IMR-90 (cell line): ENCODE results near the gene DGLUCY. TPM values are rescaled to one million over a fixed set of nuclear protein-coding genes. Genes with fewer than 3 reads are reported as not detected.

Experiments
- ATAC-seq: fragments of 200-7000 bp; cut with Tn5 transposase; 2 replicates; pipeline ENCODE4 v1.9.1; 2020; ENCODE audit warnings: low read depth, mild to moderate bottlenecking, moderate library complexity
- BruUV-seq: library from RNA; stranded (reverse); fragments of 400-500 nt; replicated peaks from 2 replicates; lab custom pipeline; 2021; lab: Mats Ljungman, UMichigan
- CTCF ChIA-PET: fragments of 300-600 bp; formaldehyde crosslinking; extraction: SDS; loops from one replicate; lab custom pipeline; 2021; ENCODE audit warnings: antibody characterized with exemption; lab: Yijun Ruan, JAX
- POLR2A ChIA-PET: fragments of 300-600 bp; sonication (Branson Sonifier 250); formaldehyde crosslinking; loops from one replicate; lab custom pipeline; 2022; ENCODE audit warnings: antibody characterized with exemption; ENCODE audit not compliant: unreplicated experiment; lab: Charles Lee
- DNase-seq: peaks from one replicate; pipeline ENCODE4 v3.0.0; 2013
- H2AFZ ChIP-seq: replicated peaks from 2 replicates; pipeline ENCODE3; 2013; ENCODE audit warnings: low read length, mild to moderate bottlenecking; ENCODE audit not compliant: poor library complexity
- H2AK5ac ChIP-seq: 2 replicates; pipeline ENCODE4 v1.6.1; 2013; ENCODE audit warnings: low read depth, low read length, inconsistent platforms
- H2AK9ac ChIP-seq: replicated peaks from 2 replicates; pipeline ENCODE3; 2013; ENCODE audit warnings: mild to moderate bottlenecking, low read depth, low read length, moderate library complexity; ENCODE audit not compliant: poor library complexity
- H2BK120ac ChIP-seq: 2 replicates; pipeline ENCODE4 v1.6.1; 2013; ENCODE audit warnings: low read depth, low read length, inconsistent platforms
- H2BK15ac ChIP-seq: 3 replicates; pipeline ENCODE4 v1.6.1; 2013; ENCODE audit warnings: low read depth, low read length, inconsistent platforms
- H2BK20ac ChIP-seq: 2 replicates; pipeline ENCODE4 v1.6.1; 2013; ENCODE audit warnings: low read depth, mild to moderate bottlenecking, inconsistent platforms, low read length, moderate library complexity
- H2BK5ac ChIP-seq: 2 replicates; pipeline ENCODE4 v1.6.1; 2013; ENCODE audit warnings: mild to moderate bottlenecking, low read depth, low read length, inconsistent platforms; ENCODE audit not compliant: poor library complexity, severe bottlenecking
- H3K14ac ChIP-seq: replicated peaks from 2 replicates; pipeline ENCODE4 v1.6.1; 2013; ENCODE audit warnings: low read depth, low read length, inconsistent platforms
- H3K18ac ChIP-seq: 2 replicates; pipeline ENCODE4 v1.6.1; 2013; ENCODE audit warnings: low read depth, low read length, control low read depth
- H3K23ac ChIP-seq: 2 replicates; pipeline ENCODE4 v1.6.1; 2013; ENCODE audit warnings: low read depth, low read length, inconsistent platforms
- H3K27ac ChIP-seq: 2 replicates; pipeline ENCODE4 v1.5.1; 2013; ENCODE audit warnings: mild to moderate bottlenecking, control low read depth, low read length; ENCODE audit not compliant: insufficient read depth
- H3K27me3 ChIP-seq: 2 replicates; pipeline ENCODE4 v1.6.1; 2013; ENCODE audit warnings: low read length; ENCODE audit not compliant: control insufficient read depth, insufficient read depth
- H3K36me3 ChIP-seq: 2 replicates; pipeline ENCODE4 v1.6.1; 2013; ENCODE audit warnings: low read length, mixed read lengths; ENCODE audit not compliant: control insufficient read depth, insufficient read depth
- H3K4ac ChIP-seq: 2 replicates; pipeline ENCODE4 v1.6.1; 2013; ENCODE audit warnings: low read depth, low read length, inconsistent platforms
- H3K4me1 ChIP-seq: 2 replicates; pipeline ENCODE4 v1.6.1; 2013; ENCODE audit warnings: low read length, mixed read lengths; ENCODE audit not compliant: control insufficient read depth, insufficient read depth
- H3K4me2 ChIP-seq: 2 replicates; pipeline ENCODE4 v1.6.1; 2013; ENCODE audit warnings: low read depth, mild to moderate bottlenecking, control low read depth, low read length, moderate library complexity
- H3K4me3 ChIP-seq: 2 replicates; pipeline ENCODE4 v1.5.1; 2013; ENCODE audit warnings: low read depth, mild to moderate bottlenecking, control low read depth, low read length, moderate library complexity; ENCODE audit not compliant: insufficient read depth
- H3K56ac ChIP-seq: 2 replicates; pipeline ENCODE4 v1.6.1; 2013; ENCODE audit warnings: low read length, inconsistent platforms; ENCODE audit not compliant: insufficient read depth; ENCODE audit errors: extremely low read depth
- H3K79me1 ChIP-seq, 2 experiments: 2 replicates each; pipeline ENCODE4 v1.6.1; 2013; ENCODE audit warnings: low read length in 2 of 2, inconsistent platforms in 1 of 2, low read depth in 1 of 2
- H3K9ac ChIP-seq: 2 replicates; pipeline ENCODE4 v1.6.1; 2013; ENCODE audit warnings: low read depth, low read length, control low read depth
- H3K9me1 ChIP-seq: 2 replicates; pipeline ENCODE4 v1.6.1; 2013; ENCODE audit warnings: low read length, inconsistent platforms; ENCODE audit not compliant: insufficient read depth
- H3K9me3 ChIP-seq: 2 replicates; pipeline ENCODE4 v1.6.1; 2013; ENCODE audit warnings: low read length; ENCODE audit not compliant: control insufficient read depth, insufficient read depth
- H4K20me1 ChIP-seq: 2 replicates; pipeline ENCODE4 v1.6.1; 2013; ENCODE audit warnings: low read length, inconsistent platforms; ENCODE audit not compliant: insufficient read depth
- H4K5ac ChIP-seq: 2 replicates; pipeline ENCODE4 v1.6.1; 2013; ENCODE audit warnings: mild to moderate bottlenecking, low read depth, low read length, control low read depth
- H4K8ac ChIP-seq, 2 experiments: 2 replicates each; pipeline ENCODE4 v1.6.1; 2013; ENCODE audit warnings: low read depth in 2 of 2, low read length in 2 of 2, control low read depth in 1 of 2, inconsistent platforms in 1 of 2
- H4K91ac ChIP-seq: 2 replicates; pipeline ENCODE4 v1.6.1; 2013; ENCODE audit warnings: low read depth, low read length, inconsistent platforms; ENCODE audit not compliant: insufficient read depth
- BHLHE40 ChIP-seq: fragments of 150-350 bp; IDR thresholded peaks from 2 replicates; pipeline ENCODE4 v1.6.1; 2016; ENCODE audit warnings: mild to moderate bottlenecking, low read depth, low read length
- CEBPB ChIP-seq: IDR thresholded peaks from 2 replicates; pipeline ENCODE4 v1.6.1; 2012; ENCODE audit warnings: low read depth, low read length, improper control_type of control experiment
- CHD1 ChIP-seq: IDR thresholded peaks from 2 replicates; pipeline ENCODE4 v1.6.1; 2012; ENCODE audit warnings: low read depth, low read length, improper control_type of control experiment
- FOS ChIP-seq: fragments of 150-350 bp; IDR thresholded peaks from 2 replicates; pipeline ENCODE4 v1.6.1; 2016; ENCODE audit warnings: low read depth, low read length
- MAFK ChIP-seq: IDR thresholded peaks from 2 replicates; pipeline ENCODE4 v1.6.1; 2012; ENCODE audit warnings: low read depth, low read length, improper control_type of control experiment
- MAZ ChIP-seq: IDR thresholded peaks from 2 replicates; pipeline ENCODE4 v1.6.1; 2012; ENCODE audit warnings: low read depth, mild to moderate bottlenecking, low read length, improper control_type of control experiment, moderate library complexity, borderline replicate concordance
- MXI1 ChIP-seq: IDR thresholded peaks from 2 replicates; pipeline ENCODE4 v1.6.1; 2012; ENCODE audit warnings: low read depth, mild to moderate bottlenecking, low read length, moderate library complexity, borderline replicate concordance
- NFE2L2 ChIP-seq: fragments of 150-350 bp; IDR thresholded peaks from 2 replicates; pipeline ENCODE4 v1.6.1; 2016; ENCODE audit warnings: low read depth, mild to moderate bottlenecking, low read length
- POLR2A ChIP-seq: IDR thresholded peaks from 2 replicates; pipeline ENCODE4 v1.6.1; 2012; ENCODE audit warnings: mild to moderate bottlenecking, low read depth, low read length
- RAD21 ChIP-seq: IDR thresholded peaks from 2 replicates; pipeline ENCODE4 v1.6.1; 2012; ENCODE audit warnings: low read length, improper control_type of control experiment
- RCOR1 ChIP-seq: IDR thresholded peaks from 2 replicates; pipeline ENCODE4 v1.6.1; 2012; ENCODE audit warnings: mild to moderate bottlenecking, low read length, improper control_type of control experiment; ENCODE audit not compliant: insufficient replicate concordance
- RFX5 ChIP-seq: IDR thresholded peaks from 2 replicates; pipeline ENCODE4 v1.8.0; 2012; ENCODE audit warnings: low read depth, mild to moderate bottlenecking, low read length, moderate library complexity
- SMC3 ChIP-seq: fragments of 150-350 bp; IDR thresholded peaks from 2 replicates; pipeline ENCODE4 v1.6.1; 2016; ENCODE audit warnings: low read depth, mild to moderate bottlenecking, antibody characterized with exemption, low read length, moderate library complexity
- WGBS, 2 experiments: methylation state at CpG; one replicate each; pipeline versions ENCODE4 v1.1.5 to v1.1.7; 2013; ENCODE audit warnings: missing lambda C conversion rate in 2 of 2; ENCODE audit not compliant: insufficient read length in 1 of 2; ENCODE audit errors: extremely low coverage in 2 of 2; 5-methylcytosine and 5-hydroxymethylcytosine counted together
- dilution Hi-C: fragments of 300-500 bp; cut with HindIII; formaldehyde crosslinking; loops from one replicate; pipeline ENCODE4 v1.14.3; 2018; ENCODE audit warnings: low sequenced_read_pairs; ENCODE audit not compliant: unreplicated experiment
- in situ Hi-C: fragments of 300-500 bp; cut with MboI; formaldehyde crosslinking; loops from 3 replicates; pipeline ENCODE4 v1.14.3; 2019; ENCODE audit warnings: low sequenced_read_pairs, inconsistent platforms, mixed read lengths
- intact Hi-C: fragments of 100-400 bp; cut with micrococcal nuclease; formaldehyde crosslinking; loops from 2 replicates; pipeline ENCODE4 v1.10.0; 2022
- polyA plus RNA-seq, 3 experiments: library from polyadenylated mRNA; depleted of rRNA; stranded (reverse); fragments of >200 nt; gene quantifications; 2 replicates each; pipeline ENCODE4 v1.2.3, GENCODE V29; 2012; ENCODE audit warnings: low replicate concordance in 1 of 3
- total RNA-seq: library from RNA; depleted of rRNA; stranded (reverse); fragments of >200 nt; gene quantifications from 2 replicates; pipeline ENCODE4 v1.2.3, GENCODE V29; 2012
- TF ChIP-seq, protein P1 (sequence below): fragments of 150-350 bp; IDR thresholded peaks from 2 replicates; pipeline ENCODE4 v1.6.1; 2016; ENCODE audit warnings: low read depth, mild to moderate bottlenecking, low read length, moderate library complexity, borderline replicate concordance
- TF ChIP-seq, protein P2 (sequence below): conservative IDR thresholded peaks from 2 replicates; pipeline ENCODE4 v1.5.1; 2012; ENCODE audit warnings: mild to moderate bottlenecking, low read depth, low read length, improper control_type of control experiment
- TF ChIP-seq, protein P3 (sequence below): fragments of 150-350 bp; IDR thresholded peaks from 2 replicates; pipeline ENCODE4 v1.6.1; 2017; ENCODE audit warnings: mild to moderate bottlenecking, antibody characterized with exemption, low read length, low read depth

The DGLUCY gene
- total and polyA plus RNA-seq, 2 of the 4 experiments (the other 2 are of a cell fraction), result 8.5 to 13.3 TPM

DNA sequence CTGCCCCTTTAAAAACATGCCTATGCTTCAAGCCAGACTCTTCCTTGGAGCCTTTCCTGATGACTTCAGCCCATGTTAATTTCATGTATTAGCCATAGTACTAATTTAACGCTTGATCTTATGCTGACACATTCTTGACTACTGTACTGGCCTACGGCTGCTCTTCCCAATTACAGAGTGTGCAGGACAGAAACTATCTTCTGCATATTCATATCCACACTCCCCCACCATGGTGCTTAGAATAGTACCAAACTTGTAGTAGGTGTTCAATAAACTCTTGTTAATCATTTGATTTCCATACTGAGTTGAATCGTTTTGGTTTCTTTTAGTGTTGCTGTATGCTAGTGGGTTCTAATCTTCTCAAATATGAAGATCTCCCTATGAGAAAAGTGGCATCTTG, 21.8 kb upstream of the DGLUCY start:
- Histone ChIP-seq H3K18ac (no peak overlapping the region), H4K8ac (no peak overlapping the region), H4K5ac (no peak overlapping the region), H3K56ac (no peak overlapping the region), H3K27me3 (peaks cover 19% of the 10 kb centered on the region), H4K20me1 (no peaks in the 10 kb centered on the region; the same call in 1 of the 2 replicates), H2AFZ (no peak overlapping the region), H2BK20ac (no peak overlapping the region), H3K23ac (no peak overlapping the region), H2BK120ac (no peak overlapping the region), H3K36me3 (no peaks in the 10 kb centered on the region), H3K4me1 (no peaks in the 10 kb centered on the region), H3K9me1 (no peaks in the 10 kb centered on the region), H2BK5ac (no peak overlapping the region), H3K79me1 (no peaks in the 10 kb centered on the region), H3K4me3 (no peak overlapping the region), H3K4me2 (no peak overlapping the region), H3K4ac (no peak overlapping the region), H2BK15ac (no peak overlapping the region), H4K91ac (no peak overlapping the region), H3K14ac (no peak overlapping the region), H2AK9ac (no peak overlapping the region), H3K9ac (no peak overlapping the region), H2AK5ac (no peak overlapping the region), H3K9me3 (no peaks in the 10 kb centered on the region), H3K27ac (no peak overlapping the region)
- DNase-seq, result no peak
- intact Hi-C loops, result no loop called here
- ChIA-PET CTCF (no interaction called here), POLR2A (no interaction called here)
- BruUV-seq, result no TSS peak
- no peak for ATAC-seq
- dilution Hi-C loops, result no loop called here
- in situ Hi-C loops, result no loop called here
- TF ChIP-seq, protein P1, sequence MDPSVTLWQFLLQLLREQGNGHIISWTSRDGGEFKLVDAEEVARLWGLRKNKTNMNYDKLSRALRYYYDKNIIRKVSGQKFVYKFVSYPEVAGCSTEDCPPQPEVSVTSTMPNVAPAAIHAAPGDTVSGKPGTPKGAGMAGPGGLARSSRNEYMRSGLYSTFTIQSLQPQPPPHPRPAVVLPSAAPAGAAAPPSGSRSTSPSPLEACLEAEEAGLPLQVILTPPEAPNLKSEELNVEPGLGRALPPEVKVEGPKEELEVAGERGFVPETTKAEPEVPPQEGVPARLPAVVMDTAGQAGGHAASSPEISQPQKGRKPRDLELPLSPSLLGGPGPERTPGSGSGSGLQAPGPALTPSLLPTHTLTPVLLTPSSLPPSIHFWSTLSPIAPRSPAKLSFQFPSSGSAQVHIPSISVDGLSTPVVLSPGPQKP, result no peak
- TF ChIP-seq CEBPB (no peak), MAFK (no peak), RAD21 (no peak), RCOR1 (no peak), NFE2L2 (no peak), BHLHE40 (no peak), MAZ (no peak), FOS (no peak), CHD1 (no peak), RFX5 (no peak), POLR2A (no peak), SMC3 (no peak), MXI1 (no peak)
- TF ChIP-seq, protein P2, sequence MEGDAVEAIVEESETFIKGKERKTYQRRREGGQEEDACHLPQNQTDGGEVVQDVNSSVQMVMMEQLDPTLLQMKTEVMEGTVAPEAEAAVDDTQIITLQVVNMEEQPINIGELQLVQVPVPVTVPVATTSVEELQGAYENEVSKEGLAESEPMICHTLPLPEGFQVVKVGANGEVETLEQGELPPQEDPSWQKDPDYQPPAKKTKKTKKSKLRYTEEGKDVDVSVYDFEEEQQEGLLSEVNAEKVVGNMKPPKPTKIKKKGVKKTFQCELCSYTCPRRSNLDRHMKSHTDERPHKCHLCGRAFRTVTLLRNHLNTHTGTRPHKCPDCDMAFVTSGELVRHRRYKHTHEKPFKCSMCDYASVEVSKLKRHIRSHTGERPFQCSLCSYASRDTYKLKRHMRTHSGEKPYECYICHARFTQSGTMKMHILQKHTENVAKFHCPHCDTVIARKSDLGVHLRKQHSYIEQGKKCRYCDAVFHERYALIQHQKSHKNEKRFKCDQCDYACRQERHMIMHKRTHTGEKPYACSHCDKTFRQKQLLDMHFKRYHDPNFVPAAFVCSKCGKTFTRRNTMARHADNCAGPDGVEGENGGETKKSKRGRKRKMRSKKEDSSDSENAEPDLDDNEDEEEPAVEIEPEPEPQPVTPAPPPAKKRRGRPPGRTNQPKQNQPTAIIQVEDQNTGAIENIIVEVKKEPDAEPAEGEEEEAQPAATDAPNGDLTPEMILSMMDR, result no peak
- TF ChIP-seq, protein P3, sequence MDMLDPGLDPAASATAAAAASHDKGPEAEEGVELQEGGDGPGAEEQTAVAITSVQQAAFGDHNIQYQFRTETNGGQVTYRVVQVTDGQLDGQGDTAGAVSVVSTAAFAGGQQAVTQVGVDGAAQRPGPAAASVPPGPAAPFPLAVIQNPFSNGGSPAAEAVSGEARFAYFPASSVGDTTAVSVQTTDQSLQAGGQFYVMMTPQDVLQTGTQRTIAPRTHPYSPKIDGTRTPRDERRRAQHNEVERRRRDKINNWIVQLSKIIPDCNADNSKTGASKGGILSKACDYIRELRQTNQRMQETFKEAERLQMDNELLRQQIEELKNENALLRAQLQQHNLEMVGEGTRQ, result no peak
- WGBS, 2 experiments, result no CpG with 5 or more reads among the region's 3 CpGs
